NCI-H128 (cell line): Measurements from ENCODE around the gene TOMM40.
"Not testable (repeated sequence)": the region's sequence is repeated elsewhere in the genome, so short reads cannot be mapped to it uniquely, and the experiment has no call there.

ENCODE experiments used
- DNase-seq: peaks from one replicate; lab custom pipeline; 2025; ENCODE audit not compliant: unreplicated experiment; lab: John Stamatoyannopoulos, UW

TOMM40 gene

DNA sequence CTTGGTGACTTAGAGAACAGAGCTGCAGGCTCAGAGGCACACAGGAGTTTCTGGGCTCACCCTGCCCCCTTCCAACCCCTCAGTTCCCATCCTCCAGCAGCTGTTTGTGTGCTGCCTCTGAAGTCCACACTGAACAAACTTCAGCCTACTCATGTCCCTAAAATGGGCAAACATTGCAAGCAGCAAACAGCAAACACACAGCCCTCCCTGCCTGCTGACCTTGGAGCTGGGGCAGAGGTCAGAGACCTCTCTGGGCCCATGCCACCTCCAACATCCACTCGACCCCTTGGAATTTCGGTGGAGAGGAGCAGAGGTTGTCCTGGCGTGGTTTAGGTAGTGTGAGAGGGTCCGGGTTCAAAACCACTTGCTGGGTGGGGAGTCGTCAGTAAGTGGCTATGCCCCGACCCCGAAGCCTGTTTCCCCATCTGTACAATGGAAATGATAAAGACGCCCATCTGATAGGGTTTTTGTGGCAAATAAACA, 33.2 kb downstream of the TOMM40 start:
- DNase-seq = no peak

DNA sequence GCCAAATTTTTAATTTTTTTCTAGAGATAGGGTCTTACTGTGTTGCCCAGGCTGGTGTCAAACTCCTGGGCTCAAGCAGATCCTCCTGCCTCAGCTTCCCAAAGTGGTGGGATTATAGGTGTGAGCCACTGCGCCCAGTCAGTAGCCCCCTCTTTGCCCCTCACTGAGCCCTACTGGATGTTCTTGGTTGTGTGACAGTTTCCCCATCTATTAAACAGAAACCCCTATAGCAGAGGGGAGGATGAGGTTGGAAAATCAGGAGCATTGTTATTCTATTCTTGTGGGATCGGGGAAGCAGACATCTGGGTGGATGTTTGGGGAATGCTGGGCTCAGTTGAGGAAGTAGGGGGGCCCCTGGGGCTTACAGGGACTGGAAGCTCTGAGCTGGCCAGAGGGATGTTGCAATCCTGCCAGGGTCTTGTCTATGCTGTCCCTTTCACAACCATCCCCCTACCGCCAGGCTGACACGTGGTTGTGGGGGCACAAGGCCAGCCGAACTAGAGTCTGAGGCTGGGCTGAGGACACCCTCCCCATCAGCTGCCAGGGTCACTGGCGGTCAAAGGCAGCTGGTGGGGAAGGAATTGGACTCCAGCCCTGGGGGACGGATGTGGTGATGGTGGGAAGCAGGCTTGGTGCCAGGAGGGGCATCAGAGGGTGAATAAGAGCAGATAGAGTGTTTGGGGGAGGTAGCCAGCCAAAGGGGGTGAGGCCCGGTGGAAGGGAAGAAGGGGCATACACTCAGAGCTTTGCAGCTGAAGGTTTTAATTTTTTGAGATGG, 34.2 kb downstream of the TOMM40 start:
- DNase-seq = no peak

DNA sequence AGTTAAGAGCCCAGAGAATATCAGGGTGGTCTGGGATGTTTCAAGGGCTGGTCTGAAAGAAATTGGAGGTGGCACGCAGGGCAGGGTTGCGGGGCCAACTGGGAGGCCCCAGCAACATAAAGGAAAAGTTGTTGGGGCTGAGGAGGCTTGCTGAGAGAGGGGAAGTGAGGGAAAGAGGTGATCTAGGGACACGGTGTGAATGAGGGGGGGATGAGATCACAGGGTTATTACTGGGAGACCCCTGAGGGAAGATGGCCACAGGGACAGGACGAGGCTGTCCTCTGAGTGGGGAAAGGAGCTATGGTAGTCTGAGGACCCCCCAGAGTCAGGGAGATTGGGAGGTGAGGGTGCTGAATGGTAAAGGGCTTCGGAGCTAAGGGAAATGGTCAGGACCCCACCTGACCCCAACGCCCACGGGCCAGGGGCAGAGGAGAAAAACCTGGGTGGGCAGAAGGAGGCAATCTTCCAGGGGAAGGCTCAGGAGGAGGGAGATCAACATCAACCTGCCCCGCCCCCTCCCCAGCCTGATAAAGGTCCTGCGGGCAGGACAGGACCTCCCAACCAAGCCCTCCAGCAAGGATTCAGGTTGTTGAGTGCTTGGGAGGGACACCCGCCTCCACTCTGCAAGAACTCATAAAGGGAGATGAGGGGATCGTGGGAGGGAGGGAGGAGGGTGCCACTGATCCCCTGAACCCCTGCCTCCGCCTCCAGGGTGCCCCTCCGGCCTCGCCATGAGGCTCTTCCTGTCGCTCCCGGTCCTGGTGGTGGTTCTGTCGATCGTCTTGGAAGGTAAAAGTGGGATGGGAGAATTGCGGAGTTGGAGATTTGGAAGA, 35.4 kb downstream of the TOMM40 start:
- DNase-seq = not testable (repeated sequence)

DNA sequence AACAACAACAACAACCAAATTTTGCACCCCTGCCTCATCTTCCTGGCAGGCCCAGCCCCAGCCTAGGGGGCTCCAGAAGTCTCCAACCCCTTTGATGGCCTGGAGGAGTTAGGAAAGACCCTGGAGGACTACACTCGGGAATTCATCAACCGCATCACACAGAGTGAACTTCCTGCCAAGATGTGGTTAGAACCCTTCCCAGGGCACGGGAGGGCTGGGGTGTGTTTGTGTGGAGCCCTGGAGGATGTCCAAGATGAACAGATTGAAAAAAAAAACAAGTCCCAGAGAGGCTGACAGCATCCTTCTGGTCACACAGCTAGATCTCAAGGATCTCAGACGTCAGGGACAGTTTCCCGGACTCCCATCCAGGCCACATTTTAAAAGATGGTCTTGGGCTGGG, 36.7 kb downstream of the TOMM40 start:
- DNase-seq = no peak

DNA sequence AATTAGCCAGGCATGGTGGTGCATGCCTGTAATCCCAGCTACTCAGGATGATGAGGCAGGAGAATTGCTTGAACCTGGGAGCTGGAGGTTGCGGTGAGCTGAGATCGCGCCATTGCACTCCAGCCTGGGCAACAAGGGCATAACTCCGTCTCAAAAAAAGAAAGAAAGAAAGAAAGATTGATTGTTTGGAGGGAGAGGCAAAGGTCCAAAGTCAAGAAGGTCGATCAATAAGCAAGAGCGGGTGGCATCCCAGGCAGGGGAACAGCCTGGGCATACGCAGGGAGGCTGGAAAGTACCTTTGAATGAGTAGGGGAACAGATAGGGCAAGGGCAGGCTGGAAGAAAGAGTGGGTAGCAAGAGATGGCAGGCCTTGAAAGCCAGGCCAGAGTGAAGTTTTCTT, 39.0 kb downstream of the TOMM40 start:
- DNase-seq = no peak

DNA sequence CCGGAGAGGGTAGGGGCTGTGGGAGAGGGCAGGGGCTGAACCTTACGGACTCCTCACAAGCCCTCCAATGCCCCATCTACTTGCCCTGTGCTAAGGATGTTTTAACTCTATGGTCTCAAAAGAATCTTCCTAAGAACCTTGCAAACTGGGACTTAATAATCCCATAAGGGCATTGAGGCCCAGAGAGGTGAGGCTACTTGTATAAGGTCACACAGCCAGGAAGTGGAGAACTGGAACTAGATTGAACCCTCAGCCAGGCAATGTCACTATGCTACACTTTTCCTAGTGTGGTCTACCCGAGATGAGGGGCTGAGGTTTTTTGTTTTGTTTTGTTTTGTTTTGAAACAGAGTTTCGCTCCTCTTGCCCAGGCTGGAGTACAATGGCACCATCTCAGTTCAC, 40.5 kb downstream of the TOMM40 start:
- no peak for DNase-seq

DNA sequence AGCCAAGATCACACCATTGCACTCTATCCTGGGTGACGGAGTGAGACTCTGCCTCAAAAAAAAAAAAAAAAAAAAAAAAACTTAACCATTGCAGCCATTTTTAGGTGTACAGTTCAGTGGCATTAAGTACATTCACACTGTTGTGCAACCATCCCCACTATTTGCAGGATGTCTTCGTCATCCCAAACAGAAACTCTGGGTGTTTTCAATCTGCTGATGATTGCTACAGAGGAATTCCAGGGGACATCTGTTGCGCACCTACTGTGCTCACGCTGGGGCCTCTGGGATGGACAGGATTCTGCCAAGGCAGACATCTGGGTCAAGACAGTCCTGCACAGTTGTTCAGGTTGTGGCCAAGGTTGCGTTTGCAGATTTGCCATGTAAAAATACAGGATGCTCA, 48.6 kb downstream of the TOMM40 start:
- DNase-seq = no peak

DNA sequence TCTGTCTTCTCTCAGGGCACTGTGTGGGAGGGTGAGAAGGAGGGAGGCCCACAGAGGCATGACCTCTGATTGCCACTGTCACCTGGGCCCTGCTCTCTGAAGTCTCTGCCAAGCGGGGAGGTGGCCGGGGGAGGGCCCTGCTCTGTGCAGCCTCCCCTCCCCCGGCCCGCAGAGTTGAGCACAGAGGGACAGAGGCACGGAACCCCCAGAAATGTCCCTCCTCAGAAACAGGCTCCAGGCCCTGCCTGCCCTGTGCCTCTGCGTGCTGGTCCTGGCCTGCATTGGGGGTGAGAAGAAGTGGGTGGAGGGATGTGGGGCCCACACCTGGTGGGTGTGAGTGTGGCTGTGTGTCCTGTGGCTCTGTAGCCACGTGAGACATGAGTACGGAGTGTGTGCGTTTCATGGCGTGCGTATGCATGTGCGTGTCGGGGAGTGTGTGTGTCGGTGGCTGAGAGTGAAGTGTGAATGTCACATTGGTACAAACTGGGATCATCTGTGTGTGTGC, 51.1 kb downstream of the TOMM40 start, which contains the start of gene APOC4:
Gene APOC4, plus strand, starts transcription at position 171 of the 505 bp plus-strand sequence. Its CDS starts 41 bp downstream, at position 212.
- no peak for DNase-seq

DNA sequence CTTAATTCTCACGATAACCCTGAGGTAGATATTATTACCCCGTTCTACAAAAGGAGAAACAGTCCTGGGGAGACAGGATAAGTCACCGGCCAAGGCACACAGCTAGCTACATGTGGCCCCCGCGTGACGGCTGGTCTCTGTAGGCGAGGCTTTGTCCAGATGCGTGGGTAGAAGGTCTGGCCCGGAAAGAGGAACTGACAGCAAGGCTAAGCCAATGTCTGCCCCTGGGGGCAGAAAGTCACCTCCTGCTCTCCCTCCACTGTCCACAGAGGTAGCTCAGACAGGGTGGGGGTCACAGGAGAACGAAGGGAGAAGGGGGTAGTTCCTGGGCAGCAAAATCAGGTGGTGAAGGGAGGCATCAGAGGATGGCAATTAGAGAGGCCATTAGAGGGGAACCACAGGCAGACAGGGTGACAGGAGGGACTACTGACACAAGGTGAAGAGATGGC, 52.8 kb downstream of the TOMM40 start:
- no peak for DNase-seq

DNA sequence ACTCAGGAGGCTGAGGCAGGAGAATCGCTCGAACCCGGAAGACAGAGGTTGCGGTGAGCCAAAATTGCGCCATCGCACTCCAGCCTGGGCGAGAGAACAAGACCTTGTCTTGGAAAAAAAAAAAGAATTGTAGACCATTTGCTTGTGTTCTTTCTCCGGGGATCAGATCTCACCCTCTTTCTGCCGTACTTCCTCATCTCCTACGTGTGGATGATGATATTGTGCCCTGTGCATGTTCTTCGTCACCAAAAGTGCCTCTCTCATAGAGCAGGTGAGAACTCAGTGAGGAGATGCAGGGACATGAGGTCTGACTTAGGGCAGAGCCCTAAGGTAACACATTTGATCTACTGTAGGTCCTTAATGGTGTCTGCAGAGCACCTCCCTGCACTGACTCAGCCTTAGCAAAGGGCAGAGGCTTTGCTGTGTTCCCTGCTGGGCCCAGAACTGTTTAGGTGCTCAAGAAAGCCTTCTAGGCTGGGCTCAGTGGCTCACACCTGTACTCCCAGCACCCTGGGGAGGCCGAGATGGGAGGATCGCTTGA, 56.1 kb downstream of the TOMM40 start:
- DNase-seq = no peak

DNA sequence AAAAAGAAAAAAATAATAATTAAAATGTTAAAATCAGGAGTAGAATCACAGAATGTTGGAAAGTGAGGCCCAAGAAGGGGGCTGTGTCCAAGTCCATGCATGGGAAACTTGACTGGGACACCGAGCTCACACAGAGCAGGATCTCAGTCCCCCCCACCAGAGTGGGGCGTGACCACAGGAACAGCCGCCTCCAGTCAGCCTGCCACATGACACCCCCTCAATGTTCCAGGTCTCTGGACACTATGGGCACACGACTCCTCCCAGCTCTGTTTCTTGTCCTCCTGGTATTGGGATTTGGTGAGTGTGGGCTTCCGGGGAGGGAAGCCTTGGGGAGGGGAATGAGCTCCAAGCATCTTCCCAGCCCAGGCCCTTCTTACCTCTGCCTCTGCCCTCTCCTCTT, 57.2 kb downstream of the TOMM40 start:
- no peak for DNase-seq

DNA sequence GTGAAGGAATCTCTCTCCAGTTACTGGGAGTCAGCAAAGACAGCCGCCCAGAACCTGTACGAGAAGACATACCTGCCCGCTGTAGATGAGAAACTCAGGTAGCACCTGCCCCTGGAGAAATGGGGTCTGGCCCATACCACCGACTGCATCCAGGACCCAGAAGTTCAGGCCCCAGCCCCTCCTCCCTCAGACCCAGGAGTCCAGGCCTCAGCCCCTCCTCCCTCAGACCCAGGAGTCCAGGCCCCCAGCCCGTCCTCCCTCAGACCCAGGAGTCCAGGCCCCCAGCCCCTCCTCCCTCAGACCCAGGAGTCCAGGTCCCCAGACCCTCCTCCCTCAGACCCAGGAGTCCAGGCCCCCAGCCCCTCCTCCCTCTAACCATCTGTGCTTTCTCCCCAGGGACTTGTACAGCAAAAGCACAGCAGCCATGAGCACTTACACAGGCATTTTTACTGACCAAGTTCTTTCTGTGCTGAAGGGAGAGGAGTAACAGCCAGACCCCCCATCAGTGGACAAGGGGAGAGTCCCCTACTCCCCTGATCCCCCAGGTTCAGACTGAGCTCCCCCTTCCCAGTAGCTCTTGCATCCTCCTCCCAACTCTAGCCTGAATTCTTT, 57.8 kb downstream of the TOMM40 start:
- DNase-seq = no peak

DNA sequence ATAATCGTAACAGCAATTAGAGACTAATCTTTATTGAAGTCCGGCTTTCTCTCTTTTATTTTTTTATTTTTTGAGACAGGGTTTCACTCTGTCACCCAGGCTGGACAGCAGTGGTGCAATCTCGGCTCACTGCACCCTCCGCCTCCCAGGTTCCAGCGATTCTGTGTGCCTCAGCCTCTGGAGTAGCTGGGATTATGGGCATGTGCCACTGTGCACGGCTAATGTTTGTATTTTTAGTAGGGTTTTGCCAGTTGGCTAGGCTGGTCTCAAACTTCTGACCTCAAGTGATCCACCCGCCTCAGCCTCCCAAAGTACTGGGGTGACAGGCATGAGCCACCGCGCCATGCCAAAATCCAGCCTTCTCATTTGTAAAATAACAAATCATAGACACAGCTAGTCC, 58.5 kb downstream of the TOMM40 start:
- DNase-seq = no peak

DNA sequence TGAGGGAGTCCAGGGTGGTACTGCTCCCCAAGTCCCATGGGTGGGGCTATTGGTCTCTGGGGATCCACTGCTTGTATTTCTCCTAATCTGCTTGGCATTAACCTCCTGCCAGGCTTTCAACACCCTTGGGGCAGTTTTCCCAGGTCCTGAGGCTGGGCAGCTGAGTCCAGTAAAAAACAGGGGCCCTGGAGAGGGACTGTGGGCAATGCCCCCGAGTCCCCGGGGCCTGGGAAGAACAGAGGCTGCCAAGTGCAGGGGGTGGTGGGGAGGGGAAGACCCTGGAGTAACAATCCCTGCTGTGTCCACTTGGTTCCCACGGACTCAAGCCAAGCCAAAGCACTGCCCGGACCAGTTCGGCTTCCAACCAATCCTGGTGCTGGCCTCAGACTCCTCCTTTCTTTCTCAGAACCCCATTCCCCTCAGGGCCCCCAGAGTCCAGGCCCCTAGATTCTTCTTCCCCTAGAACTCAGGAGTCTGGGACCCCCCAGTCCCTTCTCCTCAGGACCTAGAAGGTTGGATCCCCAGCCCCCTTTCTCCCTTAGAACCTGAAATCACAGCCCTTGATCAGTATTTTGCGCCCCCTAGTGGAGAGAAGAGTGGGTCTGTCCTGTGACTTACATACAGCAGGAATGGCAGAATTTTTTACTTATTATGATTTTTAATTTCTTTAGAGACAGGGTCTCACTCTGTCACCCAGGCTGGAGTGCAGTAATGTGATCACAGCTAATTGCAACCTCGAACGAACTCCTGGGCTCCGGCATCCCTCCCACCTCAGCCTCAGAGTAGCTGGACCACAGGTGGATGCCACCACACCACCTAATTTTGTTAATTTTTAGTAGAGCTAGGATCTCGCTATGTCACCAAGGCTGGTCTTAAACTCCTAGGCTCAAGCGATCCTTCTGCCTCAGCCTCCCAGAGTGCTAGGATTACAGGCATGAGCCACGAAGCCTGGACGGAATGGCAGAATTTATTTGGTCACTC, 60.4 kb downstream of the TOMM40 start:
- peak; percentile 71 for DNase-seq
